ENCODE measurements around the gene METTL8.

- TF ChIP-seq CTCF (IDR thresholded peaks at IDR 0.05) (no peak), POLR2A (IDR thresholded peaks at IDR 0.05) (no peak)
Measured at GRCh38 chr2:171365778-171366177, 68.0 kb downstream of the METTL8 start.

Data from uterus (tissue), 2 donors.